Osteoblast (primary cell): Measurements from ENCODE around the gene MEN1. TPM values are rescaled to one million over a fixed set of nuclear protein-coding genes. Genes with fewer than 3 reads are reported as not detected.

Experiments used
- DNase-seq: peaks from one replicate; pipeline ENCODE4 v3.0.0; 2011; ENCODE audit warnings: low spot score, mixed read lengths; ENCODE audit not compliant: insufficient read length; ENCODE audit errors: missing footprints
- H2AFZ ChIP-seq: 2 replicates; pipeline ENCODE4 v1.6.0; 2011; ENCODE audit warnings: mild to moderate bottlenecking, low read length
- H3K27ac ChIP-seq: 2 replicates; pipeline ENCODE4 v1.5.1; 2011; ENCODE audit warnings: mild to moderate bottlenecking, low read depth, low read length, moderate library complexity
- H3K27me3 ChIP-seq: 2 replicates; pipeline ENCODE4 v1.6.0; 2012; ENCODE audit warnings: mild to moderate bottlenecking, control low read depth, inconsistent platforms, low read length, moderate library complexity; ENCODE audit not compliant: insufficient read depth
- H3K36me3 ChIP-seq: 2 replicates; pipeline ENCODE4 v1.5.1; 2011; ENCODE audit warnings: mild to moderate bottlenecking, low read length, control low read depth, moderate library complexity; ENCODE audit not compliant: insufficient read depth
- H3K4me1 ChIP-seq: 2 replicates; pipeline ENCODE4 v1.5.1; 2011; ENCODE audit warnings: mild to moderate bottlenecking, low read length, control low read depth, moderate library complexity; ENCODE audit not compliant: insufficient read depth
- H3K4me2 ChIP-seq: 2 replicates; pipeline ENCODE4 v1.6.0; 2011; ENCODE audit warnings: mild to moderate bottlenecking, low read length; ENCODE audit not compliant: insufficient read depth
- H3K4me3 ChIP-seq: fragments of 200-600 bp; sonication (generic); 3 replicates; pipeline ENCODE4 v1.5.1; 2012; ENCODE audit warnings: mild to moderate bottlenecking, low read length, inconsistent platforms; ENCODE audit not compliant: insufficient read depth
- H3K79me2 ChIP-seq: 2 replicates; pipeline ENCODE4 v1.6.0; 2012; ENCODE audit warnings: mild to moderate bottlenecking, low read length, control low read depth, inconsistent platforms; ENCODE audit not compliant: insufficient read depth
- H3K9me3 ChIP-seq: 2 replicates; pipeline ENCODE4 v1.5.1; 2011; ENCODE audit warnings: low read depth, low read length, control low read depth
- H4K20me1 ChIP-seq: 2 replicates; pipeline ENCODE4 v1.6.0; 2012; ENCODE audit warnings: mild to moderate bottlenecking, low read length, control low read depth; ENCODE audit not compliant: insufficient read depth
- CTCF ChIP-seq: IDR thresholded peaks from 2 replicates; pipeline ENCODE4 v1.5.1; 2011; ENCODE audit warnings: mild to moderate bottlenecking, low read depth, low read length, moderate library complexity; ENCODE audit errors: extremely low read depth
- total RNA-seq: library from RNA; depleted of rRNA; stranded (reverse); fragments of >200 nt; gene quantifications from 2 replicates; pipeline ENCODE4 v1.2.3, GENCODE V29; 2012

MEN1 gene
- total RNA-seq, 1 donor = 12.3 TPM

GRCh38 chr11:64765291-64765850 lies 45.0 kb downstream of the MEN1 start:
- peaks cover 36% of the 10 kb centered on the region for H3K79me2 ChIP-seq

GRCh38 chr11:64764753-64765152 lies 45.6 kb downstream of the MEN1 start:
- peak; percentile 23 for DNase-seq
- Histone ChIP-seq H3K79me2 (peaks cover 30% of the 10 kb centered on the region), H3K4me2 (no peak overlapping the region), H4K20me1 (peaks cover 49% of the 10 kb centered on the region), H3K36me3 (peaks cover 64% of the 10 kb centered on the region), H3K9me3 (no peaks in the 10 kb centered on the region), H3K27ac (no peak overlapping the region), H3K4me1 (peaks cover 16% of the 10 kb centered on the region), H3K4me3 (no peak overlapping the region), H3K27me3 (no peaks in the 10 kb centered on the region), H2AFZ (no peak overlapping the region)
- TF ChIP-seq CTCF = no peak

More at GRCh38 chr11:64765291-64765850, 45.0 kb downstream of the MEN1 start:
- no peaks in the 10 kb centered on the region for H3K27me3 ChIP-seq
- no peak overlapping the region for H3K27ac ChIP-seq
- no peaks in the 10 kb centered on the region for H3K9me3 ChIP-seq
- peak; percentile 14 for TF ChIP-seq CTCF
- H2AFZ ChIP-seq = no peak overlapping the region
- H3K4me3 ChIP-seq = no peak overlapping the region
- no peak overlapping the region for H3K4me2 ChIP-seq
- H3K36me3 ChIP-seq = peaks cover 70% of the 10 kb centered on the region
- H3K4me1 ChIP-seq = peaks cover 16% of the 10 kb centered on the region
- H4K20me1 ChIP-seq = peaks cover 54% of the 10 kb centered on the region
- DNase-seq = no peak

GRCh38 chr11:64764040-64764611 lies 46.2 kb downstream of the MEN1 start:
- H3K4me1 ChIP-seq = peaks cover 23% of the 10 kb centered on the region
- no peak for TF ChIP-seq CTCF
- H3K4me3 ChIP-seq = no peak overlapping the region
- H2AFZ ChIP-seq = no peak overlapping the region
- H3K27ac ChIP-seq = no peak overlapping the region
- H3K79me2 ChIP-seq = peaks cover 26% of the 10 kb centered on the region
- no peaks in the 10 kb centered on the region for H3K9me3 ChIP-seq
- peak; percentile 48 for DNase-seq
- H3K36me3 ChIP-seq = peaks cover 58% of the 10 kb centered on the region
- H3K4me2 ChIP-seq = no peak overlapping the region
- no peaks in the 10 kb centered on the region for H3K27me3 ChIP-seq
- H4K20me1 ChIP-seq = peaks cover 43% of the 10 kb centered on the region

GRCh38 chr11:64763526-64764039 lies 46.8 kb downstream of the MEN1 start:
- H3K36me3 ChIP-seq = peaks cover 53% of the 10 kb centered on the region
- DNase-seq = no peak
- no peaks in the 10 kb centered on the region for H3K9me3 ChIP-seq
- peaks cover 24% of the 10 kb centered on the region for H3K79me2 ChIP-seq
- no peak overlapping the region for H2AFZ ChIP-seq
- peak overlapping the region; percentile 12 for H3K27ac ChIP-seq
- no peak overlapping the region for H3K4me2 ChIP-seq
- H3K27me3 ChIP-seq = no peaks in the 10 kb centered on the region
- H4K20me1 ChIP-seq = peaks cover 43% of the 10 kb centered on the region
- no peak overlapping the region for H3K4me3 ChIP-seq
- no peak for TF ChIP-seq CTCF
- peaks cover 23% of the 10 kb centered on the region for H3K4me1 ChIP-seq
